ENCODE data around the gene RAD51AP2. TPM values are rescaled to one million over a fixed set of nuclear protein-coding genes. Genes with fewer than 3 reads are reported as not detected.

RAD51AP2 gene
- total and polyA plus RNA-seq, 2 of the 13 experiments (the other 11 are each of a cell fraction or from before 2014, with no cell fraction given): 0.11 to 0.12 TPM

GRCh38 chr2:17540093-17540812 lies 22.0 kb upstream of the RAD51AP2 start, which contains the start of gene VSNL1 (continued):
- no peak for TF ChIP-seq ATM (IDR thresholded peaks at IDR 0.05; ENCODE audit: borderline replicate concordance)
- TF ChIP-seq HOXA3 (CRISPR knock-in tag; IDR thresholded peaks at IDR 0.05): peak; percentile 80; the same call in 1 of the 2 replicates
- TF ChIP-seq BRF2 (CRISPR knock-in tag; IDR thresholded peaks at IDR 0.05): peak; percentile 96
- peak; percentile 58; the same call in 1 of the 2 replicates for TF ChIP-seq MXD1 (CRISPR knock-in tag; IDR thresholded peaks at IDR 0.05)
- peak; percentile 65 for TF ChIP-seq AGO1 (IDR thresholded peaks at IDR 0.05; ENCODE audit: low read depth, low read length, poor library complexity, severe bottlenecking)
- no peak for TF ChIP-seq IKZF1 (IDR thresholded peaks at IDR 0.05)
- TF ChIP-seq ZNF256 (CRISPR knock-in tag; conservative IDR thresholded peaks at IDR 0.05): 0 out of 2 replicates have a peak, but pooled peaks have one; percentile 60
- 0 out of 2 replicates have a peak, but pooled peaks have one; percentile 35 for TF ChIP-seq HES4 (CRISPR knock-in tag; IDR thresholded peaks at IDR 0.05; ENCODE audit: borderline replicate concordance)
- peak; percentile 70; the same call in 1 of the 2 replicates for TF ChIP-seq KMT2B (CRISPR knock-in tag; IDR thresholded peaks at IDR 0.05)
- no peak; the same call in 1 of the 2 replicates for TF ChIP-seq KLF13 (CRISPR knock-in tag; IDR thresholded peaks at IDR 0.05)
- peak; percentile 48; the same call in 1 of the 2 replicates for TF ChIP-seq ZNF609 (CRISPR knock-in tag; IDR thresholded peaks at IDR 0.05; ENCODE audit: borderline replicate concordance)
- peak; percentile 4; the same call in 1 of the 2 replicates for TF ChIP-seq TFAP4 (IDR thresholded peaks at IDR 0.05; ENCODE audit: borderline replicate concordance, low read depth)
- no peak for TF ChIP-seq NFKBIZ (CRISPR knock-in tag; IDR thresholded peaks at IDR 0.05)
- peak; percentile 94 for TF ChIP-seq XRCC5 (optimal IDR thresholded peaks at IDR 0.05; ENCODE audit: low read length)

Data from HepG2 (cell line).